Caco-2 (cell line): ENCODE measurements around the gene MED13L. TPM values are rescaled to one million over a fixed set of nuclear protein-coding genes. Genes with fewer than 3 reads are reported as not detected.
A peak's percentile ranks its signal among the peaks of the same experiment; 100 is the strongest.

ENCODE experiments used
- BruUV-seq: library from RNA; stranded (reverse); fragments of 400-500 nt; replicated peaks from 2 replicates; lab custom pipeline; 2021; lab: Mats Ljungman, UMichigan
- CTCF ChIA-PET: fragments of 300-600 bp; sonication (Branson Sonifier 250); formaldehyde crosslinking; loops from one replicate; lab custom pipeline; 2022; ENCODE audit warnings: antibody characterized with exemption; lab: Charles Lee
- POLR2A ChIA-PET: fragments of 300-600 bp; sonication (Branson Sonifier 250); formaldehyde crosslinking; loops from one replicate; lab custom pipeline; 2022; ENCODE audit warnings: antibody characterized with exemption; lab: Charles Lee
- DNase-seq, 2 experiments: peaks; one replicate each; pipeline versions ENCODE4 v3.0.0 to v3.0.0-alpha.2; 2020 to 2022
- H3K27me3 ChIP-seq: replicated peaks from 2 replicates; pipeline ENCODE4 v1.6.0; 2011; ENCODE audit warnings: low read length; ENCODE audit not compliant: control insufficient read depth, insufficient read depth
- H3K36me3 ChIP-seq: 2 replicates; pipeline ENCODE4 v1.5.1; 2011; ENCODE audit warnings: low read length; ENCODE audit not compliant: control insufficient read depth, insufficient read depth
- H3K4me1 ChIP-seq: fragments of 250-450 bp; sonication (Bioruptor Pico); 2 replicates; pipeline ENCODE4 v1.5.1; 2020; ENCODE audit warnings: mild to moderate bottlenecking
- H3K4me3 ChIP-seq: 2 replicates; pipeline ENCODE4 v1.5.1; 2011; ENCODE audit warnings: low read depth, mild to moderate bottlenecking, control low read depth, low read length
- H3K9me3 ChIP-seq: fragments of 250-450 bp; sonication (Bioruptor Pico); 2 replicates; pipeline ENCODE4 v1.5.1; 2020; ENCODE audit warnings: mild to moderate bottlenecking, moderate library complexity
- H3K27ac Mint-ChIP-seq: one replicate; pipeline ENCODE4 v1.8.0; 2022; ENCODE audit warnings: mixed read lengths; ENCODE audit not compliant: unreplicated experiment
- H3K27me3 Mint-ChIP-seq: one replicate; pipeline ENCODE4 v1.8.0; 2022; ENCODE audit warnings: mixed read lengths; ENCODE audit not compliant: insufficient read depth, unreplicated experiment
- H3K36me3 Mint-ChIP-seq: one replicate; pipeline ENCODE4 v1.8.0; 2022; ENCODE audit warnings: mild to moderate bottlenecking, mixed read lengths; ENCODE audit not compliant: insufficient read depth, unreplicated experiment
- H3K4me1 Mint-ChIP-seq: one replicate; pipeline ENCODE4 v1.8.0; 2022; ENCODE audit warnings: low read depth, mixed read lengths; ENCODE audit not compliant: unreplicated experiment
- H3K4me3 Mint-ChIP-seq: one replicate; pipeline ENCODE4 v1.8.0; 2022; ENCODE audit warnings: mild to moderate bottlenecking, moderate library complexity, mixed read lengths; ENCODE audit not compliant: unreplicated experiment
- H3K9me3 Mint-ChIP-seq: one replicate; pipeline ENCODE4 v1.8.0; 2022; ENCODE audit warnings: mixed read lengths; ENCODE audit not compliant: unreplicated experiment
- intact Hi-C: fragments of 100-400 bp; cut with micrococcal nuclease; formaldehyde crosslinking; loops from one replicate; pipeline ENCODE4 v1.10.0; 2022; ENCODE audit not compliant: unreplicated experiment
- total RNA-seq: library from RNA; stranded (reverse); gene quantifications from 2 replicates; pipeline ENCODE4 v1.2.3, GENCODE V29; 2022
- TF ChIP-seq, protein P1 (sequence below), 2 experiments: fragments of 200-600 bp in 1 of 2; IDR thresholded peaks; 1 replicate in 1 of 2; 2 replicates in 1 of 2; pipeline versions ENCODE4 v1.5.1 to v1.8.0; 2011 to 2022; ENCODE audit warnings: antibody characterized with exemption in 1 of 2, control low read depth in 1 of 2, inconsistent platforms in 1 of 2, low read depth in 1 of 2, low read length in 1 of 2, mild to moderate bottlenecking in 1 of 2, moderate library complexity in 1 of 2; ENCODE audit not compliant: insufficient read depth in 1 of 2, severe bottlenecking in 1 of 2, unreplicated experiment in 1 of 2

Gene MED13L
- total RNA-seq, 1 experiment from 2014 or later, result 160 TPM

GRCh38 chr12:116319898-116320621, 42.6 kb upstream of the MED13L start:
- no peaks in the 10 kb centered on the region; the same call in 1 of the 2 replicates for H3K36me3 ChIP-seq
- no peaks in the 10 kb centered on the region for H3K9me3 ChIP-seq
- peaks cover 21% of the 10 kb centered on the region for H3K4me1 Mint-ChIP-seq
- TF ChIP-seq, protein P1, sequence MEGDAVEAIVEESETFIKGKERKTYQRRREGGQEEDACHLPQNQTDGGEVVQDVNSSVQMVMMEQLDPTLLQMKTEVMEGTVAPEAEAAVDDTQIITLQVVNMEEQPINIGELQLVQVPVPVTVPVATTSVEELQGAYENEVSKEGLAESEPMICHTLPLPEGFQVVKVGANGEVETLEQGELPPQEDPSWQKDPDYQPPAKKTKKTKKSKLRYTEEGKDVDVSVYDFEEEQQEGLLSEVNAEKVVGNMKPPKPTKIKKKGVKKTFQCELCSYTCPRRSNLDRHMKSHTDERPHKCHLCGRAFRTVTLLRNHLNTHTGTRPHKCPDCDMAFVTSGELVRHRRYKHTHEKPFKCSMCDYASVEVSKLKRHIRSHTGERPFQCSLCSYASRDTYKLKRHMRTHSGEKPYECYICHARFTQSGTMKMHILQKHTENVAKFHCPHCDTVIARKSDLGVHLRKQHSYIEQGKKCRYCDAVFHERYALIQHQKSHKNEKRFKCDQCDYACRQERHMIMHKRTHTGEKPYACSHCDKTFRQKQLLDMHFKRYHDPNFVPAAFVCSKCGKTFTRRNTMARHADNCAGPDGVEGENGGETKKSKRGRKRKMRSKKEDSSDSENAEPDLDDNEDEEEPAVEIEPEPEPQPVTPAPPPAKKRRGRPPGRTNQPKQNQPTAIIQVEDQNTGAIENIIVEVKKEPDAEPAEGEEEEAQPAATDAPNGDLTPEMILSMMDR (IDR thresholded peaks at IDR 0.05; ENCODE audit: insufficient read depth in 1 of 2, low read depth in 1 of 2, low read length in 1 of 2, severe bottlenecking in 1 of 2, unreplicated experiment in 1 of 2), result no peak
- POLR2A ChIA-PET, result no interaction called here
- DNase-seq, result no peak
- peaks cover 5% of the 10 kb centered on the region for H3K36me3 Mint-ChIP-seq
- no peaks in the 10 kb centered on the region for H3K27me3 ChIP-seq
- CTCF ChIA-PET, result no interaction called here
- H3K27me3 Mint-ChIP-seq, result no peaks in the 10 kb centered on the region
- H3K4me3 ChIP-seq, result no peak overlapping the region
- peaks cover 14% of the 10 kb centered on the region for H3K4me1 ChIP-seq
- no peak overlapping the region for H3K4me3 Mint-ChIP-seq
- BruUV-seq, result no TSS peak
- intact Hi-C loops, result no loop called here
- peak overlapping the region; percentile 34 for H3K27ac Mint-ChIP-seq
- no peaks in the 10 kb centered on the region for H3K9me3 Mint-ChIP-seq

DNA sequence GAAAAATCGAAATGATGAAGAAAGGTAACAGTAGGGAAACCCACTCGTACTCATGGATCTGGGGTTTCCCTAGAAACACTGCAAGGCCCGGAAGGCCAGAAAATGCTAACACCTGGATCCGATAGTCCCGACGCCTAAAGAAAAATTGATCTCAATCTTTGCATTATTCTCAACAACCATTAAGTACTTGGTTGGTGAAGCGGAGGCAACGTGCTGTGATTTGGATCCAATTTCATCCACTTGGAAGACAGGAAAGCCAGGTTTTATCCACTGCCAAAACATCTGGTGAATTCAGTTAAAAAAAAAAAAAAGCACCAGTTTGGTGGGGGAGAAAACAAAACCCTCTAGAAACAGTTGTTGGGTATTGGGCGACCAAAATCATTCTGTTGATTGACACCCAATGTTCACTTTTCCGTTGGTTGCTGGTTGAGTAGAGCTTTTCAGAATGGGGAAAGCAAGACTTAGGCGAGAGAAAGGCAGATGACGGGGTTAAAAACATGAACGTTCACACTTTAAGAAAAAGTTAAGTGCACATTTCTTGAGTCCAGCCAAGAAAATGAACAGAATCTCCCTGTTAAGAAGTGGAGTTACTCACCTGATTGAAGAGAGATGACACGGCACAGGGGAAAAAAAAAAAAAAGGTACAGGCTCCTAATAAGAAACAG, 41.9 kb upstream of the MED13L start:
- Histone ChIP-seq H3K4me1 (peaks cover 14% of the 10 kb centered on the region), H3K27me3 (no peaks in the 10 kb centered on the region), H3K4me3 (no peak overlapping the region), H3K36me3 (no peaks in the 10 kb centered on the region; the same call in 1 of the 2 replicates), H3K9me3 (no peaks in the 10 kb centered on the region)
- intact Hi-C loops, result no loop called here
- TF ChIP-seq, protein P1 (IDR thresholded peaks at IDR 0.05; ENCODE audit: insufficient read depth in 1 of 2, low read depth in 1 of 2, low read length in 1 of 2, severe bottlenecking in 1 of 2, unreplicated experiment in 1 of 2), result no peak
- no peak for DNase-seq
- H3K4me1 Mint-ChIP-seq, result peaks cover 21% of the 10 kb centered on the region
- BruUV-seq, result no TSS peak
- H3K27me3 Mint-ChIP-seq, result no peaks in the 10 kb centered on the region
- peaks cover 5% of the 10 kb centered on the region for H3K36me3 Mint-ChIP-seq
- ChIA-PET CTCF (no interaction called here), POLR2A (no interaction called here)
- H3K9me3 Mint-ChIP-seq, result no peaks in the 10 kb centered on the region
- peak overlapping the region; percentile 34 for H3K27ac Mint-ChIP-seq
- H3K4me3 Mint-ChIP-seq, result no peak overlapping the region

DNA sequence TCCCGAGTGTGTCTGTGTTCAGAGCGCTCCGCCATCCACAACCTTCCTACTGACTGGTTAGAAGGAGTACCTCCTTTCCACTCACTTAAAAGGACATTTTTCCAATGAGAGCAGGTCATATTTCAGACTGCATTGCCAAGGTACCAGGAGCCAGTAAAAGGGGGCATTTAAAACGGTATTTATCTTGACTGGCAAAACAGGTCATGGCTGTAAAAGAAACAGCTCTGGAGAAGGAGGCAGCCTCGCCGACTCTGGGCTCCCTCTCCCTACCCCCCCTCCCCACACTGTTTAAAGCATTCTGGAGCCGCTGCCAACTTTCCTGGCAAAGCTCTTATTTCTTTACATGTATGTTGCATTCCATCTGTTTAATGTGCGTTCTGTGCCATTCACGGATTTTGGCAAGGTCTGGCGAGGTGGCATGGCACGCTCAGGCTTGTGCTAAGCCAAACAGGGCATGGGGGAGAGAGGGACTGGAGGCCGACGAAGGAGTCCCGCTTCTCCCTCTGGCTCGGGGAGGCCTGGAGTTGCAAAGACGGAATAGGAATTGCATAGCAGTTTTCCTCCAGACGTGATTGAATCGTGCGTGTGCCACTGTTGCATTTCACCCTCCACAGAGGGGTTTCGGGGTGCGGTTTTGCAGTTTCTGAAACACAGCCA, 41.2 kb upstream of the MED13L start:
- Histone ChIP-seq H3K36me3 (no peaks in the 10 kb centered on the region; the same call in 1 of the 2 replicates), H3K9me3 (no peaks in the 10 kb centered on the region), H3K4me3 (no peak overlapping the region), H3K4me1 (peaks cover 14% of the 10 kb centered on the region), H3K27me3 (no peaks in the 10 kb centered on the region)
- ChIA-PET CTCF (no interaction called here), POLR2A (no interaction called here)
- no peaks in the 10 kb centered on the region for H3K27me3 Mint-ChIP-seq
- BruUV-seq, result no TSS peak
- H3K4me3 Mint-ChIP-seq, result no peak overlapping the region
- peaks cover 5% of the 10 kb centered on the region for H3K36me3 Mint-ChIP-seq
- TF ChIP-seq, protein P1 (IDR thresholded peaks at IDR 0.05; ENCODE audit: insufficient read depth in 1 of 2, low read depth in 1 of 2, low read length in 1 of 2, severe bottlenecking in 1 of 2, unreplicated experiment in 1 of 2), result no peak
- DNase-seq, result no peak
- intact Hi-C loops, result no loop called here
- peaks cover 21% of the 10 kb centered on the region for H3K4me1 Mint-ChIP-seq
- no peak overlapping the region for H3K27ac Mint-ChIP-seq
- H3K9me3 Mint-ChIP-seq, result no peaks in the 10 kb centered on the region
